Measurements from ENCODE around the gene MAGED4B.
"Not testable (repeated sequence)": the region's sequence is repeated elsewhere in the genome, so short reads cannot be mapped to it uniquely, and the experiment has no call there.

The MAGED4B gene

DNA sequence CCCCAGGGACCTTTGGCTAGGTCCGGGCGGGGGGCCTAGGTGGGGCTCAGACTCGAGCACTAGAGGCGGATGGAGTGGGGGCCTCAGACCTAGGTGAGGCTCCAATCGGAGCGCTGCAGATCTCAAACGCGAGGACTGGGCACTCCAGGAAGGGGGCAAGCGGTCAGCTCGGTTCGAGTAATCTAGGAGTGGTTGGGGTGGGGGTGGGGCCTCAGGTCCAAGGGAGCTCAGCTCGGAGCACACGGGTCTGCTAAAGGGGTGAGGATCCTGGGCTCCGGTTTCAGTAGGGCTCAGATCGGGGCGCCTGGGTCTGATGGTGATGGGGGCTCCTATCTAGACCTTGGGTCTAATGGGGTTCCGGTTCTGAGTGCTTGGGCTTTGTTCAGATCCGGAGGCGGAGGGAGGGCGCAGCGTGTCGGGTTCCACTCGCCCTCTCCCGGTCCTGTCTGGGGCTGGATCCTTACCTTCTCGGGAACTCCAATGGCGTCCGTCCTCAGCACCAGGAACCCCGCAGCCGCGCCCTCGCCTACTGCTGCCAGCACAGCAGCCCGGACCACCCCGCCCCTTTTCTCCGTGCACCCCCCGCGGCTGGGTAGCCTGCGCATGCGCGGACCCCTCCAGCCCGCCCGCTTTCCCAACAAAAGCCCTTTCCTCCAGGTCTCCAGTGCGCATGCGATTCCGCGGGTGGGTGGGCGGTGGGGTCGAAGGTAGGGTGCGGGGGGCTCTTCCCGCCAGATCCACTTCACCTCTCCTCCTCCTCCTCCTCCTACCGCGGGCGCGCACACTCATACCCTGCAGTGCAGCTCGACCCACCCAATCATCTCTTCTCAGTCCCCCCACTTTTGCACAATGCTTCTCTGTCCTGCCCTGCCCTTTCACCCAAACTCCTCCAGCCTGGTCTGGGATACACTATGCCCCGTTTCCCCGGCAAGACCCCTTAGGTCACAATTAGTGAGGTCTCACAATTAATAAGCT, at the start of gene MAGED4B:
Gene MAGED4B, minus strand, starts transcription at position 518 of the 975 bp plus-strand sequence. CDS start 1,011 bp downstream, outside the sequence.
- in situ Hi-C loops (cut with HindIII; ENCODE audit: low sequenced_read_pairs) = not testable (repeated sequence)

DNA sequence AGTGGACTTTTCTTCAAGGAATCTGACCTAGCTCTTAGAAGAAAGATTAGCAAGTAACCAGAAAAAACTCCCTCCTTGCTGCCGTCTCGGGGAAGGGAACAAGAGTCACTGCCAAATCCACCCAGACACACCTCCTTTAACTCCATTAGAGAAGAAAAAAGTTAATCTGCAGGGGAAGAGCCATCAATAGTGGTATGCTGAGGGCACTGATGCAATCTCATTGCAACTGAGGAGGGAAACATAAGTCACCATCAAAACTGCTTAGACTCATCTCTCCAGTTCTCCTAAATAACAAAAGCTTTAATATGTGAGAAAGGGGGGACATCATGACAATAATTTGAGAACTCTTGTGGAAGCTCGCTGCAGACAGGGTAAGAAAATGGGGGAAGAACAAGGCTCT, 49.3 kb upstream of the MAGED4B start:
- in situ Hi-C loops (cut with HindIII; ENCODE audit: low sequenced_read_pairs) = no loop called here

DNA sequence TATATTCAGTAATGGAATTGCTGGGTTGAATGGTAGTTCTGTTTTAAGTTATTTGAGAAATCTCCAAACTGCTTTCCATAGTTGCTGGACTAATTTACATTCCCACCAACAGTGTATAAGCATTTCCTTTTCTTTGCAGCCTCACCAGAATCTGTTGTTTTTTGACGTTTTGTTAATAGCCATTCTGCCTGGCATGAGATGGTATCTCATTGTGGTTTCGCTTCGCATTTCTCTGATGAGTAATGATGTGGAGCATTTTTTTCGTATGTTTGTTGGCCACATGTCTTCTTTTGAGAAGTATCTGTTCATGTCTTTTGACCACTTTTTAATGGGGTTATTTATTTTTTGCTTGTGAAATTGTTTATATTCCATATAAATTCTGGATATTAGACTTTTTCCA, 13.6 kb upstream of the MAGED4B start:
- in situ Hi-C loops (cut with HindIII; ENCODE audit: low sequenced_read_pairs) = no loop called here

DNA sequence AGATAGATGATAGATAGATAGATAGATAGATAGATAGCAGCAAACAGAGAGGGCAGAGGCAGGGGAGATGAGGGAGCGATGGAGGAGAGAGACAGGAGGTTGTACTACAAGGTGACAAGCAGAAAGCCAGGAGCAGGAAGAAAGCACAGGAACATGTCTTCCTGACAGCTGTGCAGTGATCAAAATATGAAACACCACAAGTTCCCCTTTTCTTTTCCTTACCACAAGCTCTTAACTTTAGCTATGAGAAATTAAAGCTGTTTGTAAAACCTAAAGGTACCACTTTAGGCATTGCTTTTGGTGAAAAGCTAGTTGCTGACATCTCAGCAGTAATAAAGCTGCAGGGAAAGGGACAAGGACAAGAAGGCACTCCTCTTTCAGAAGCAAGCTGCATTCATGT, 9.1 kb upstream of the MAGED4B start:
- in situ Hi-C loops (cut with HindIII; ENCODE audit: low sequenced_read_pairs) = no loop called here

DNA sequence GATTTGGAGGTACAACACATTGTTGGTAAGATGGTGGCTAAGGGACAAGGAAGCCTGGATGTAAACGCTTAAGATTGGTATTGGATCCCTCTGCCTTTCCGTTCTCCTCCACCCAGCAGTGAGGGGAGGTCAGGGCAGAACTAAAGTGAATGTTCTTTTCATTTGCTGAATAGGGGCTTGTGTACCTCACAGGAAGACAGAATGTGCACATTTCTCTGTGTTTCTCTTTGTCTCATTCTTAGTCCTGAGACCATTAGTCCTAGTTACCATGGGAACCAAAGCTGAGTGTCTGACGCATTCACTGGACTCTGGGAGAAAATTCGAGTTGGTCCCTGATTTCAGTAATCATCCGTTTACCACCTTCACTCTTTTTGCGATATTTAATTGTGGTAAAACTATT, 26.7 kb downstream of the MAGED4B start:
- in situ Hi-C loops (cut with HindIII; ENCODE audit: low sequenced_read_pairs) = not testable (repeated sequence)

DNA sequence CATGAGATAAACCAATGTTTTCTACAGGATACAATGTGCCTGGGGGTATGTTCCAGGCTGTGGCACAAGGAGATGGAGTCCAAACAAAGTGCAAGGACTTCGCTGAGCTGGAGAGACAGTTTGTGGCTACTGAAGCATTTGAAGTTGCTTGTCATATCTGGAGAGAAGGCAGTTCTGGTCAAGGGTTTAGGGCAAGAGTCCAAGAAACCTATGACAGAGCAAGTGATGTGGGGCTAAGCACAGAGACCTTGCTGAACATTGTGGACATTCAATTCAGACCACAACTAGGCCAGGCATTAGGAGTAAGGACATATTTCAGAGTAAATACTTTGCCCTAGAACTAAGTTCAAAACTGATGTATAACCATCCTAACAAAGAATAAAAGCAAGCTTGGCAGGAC, 34.8 kb downstream of the MAGED4B start:
- in situ Hi-C loops (cut with HindIII; ENCODE audit: low sequenced_read_pairs) = no loop called here

GRCh38 chrX:52031371-52031770, 37.6 kb downstream of the MAGED4B start:
- in situ Hi-C loops (cut with HindIII; ENCODE audit: low sequenced_read_pairs) = no loop called here

DNA sequence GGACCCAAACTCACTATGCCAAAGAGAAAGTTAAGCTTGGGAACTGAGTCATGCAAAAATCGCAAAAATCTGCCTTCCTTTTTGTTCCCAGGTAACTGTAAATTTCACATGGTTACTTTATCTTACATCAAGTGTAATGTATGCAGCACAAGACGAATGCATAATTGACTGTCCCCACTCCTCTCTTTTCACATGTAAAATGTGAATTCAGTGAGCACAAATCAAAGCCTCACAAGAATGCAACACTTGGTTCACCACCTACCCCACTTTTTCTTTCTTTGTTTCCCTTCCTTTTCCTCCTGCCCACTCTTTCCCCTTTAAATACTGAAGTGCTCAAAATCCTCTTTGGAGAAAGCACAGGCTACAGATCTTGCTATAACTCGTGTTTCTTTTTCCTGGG, 53.2 kb downstream of the MAGED4B start:
- in situ Hi-C loops (cut with HindIII; ENCODE audit: low sequenced_read_pairs) = no loop called here
